SK-N-SH treated with all-trans-retinoic acid at 6 μM for 48 hours (cell line): Measurements from ENCODE around the gene NTN3.
"Not testable (repeated sequence)": the region's sequence is repeated elsewhere in the genome, so short reads cannot be mapped to it uniquely, and the experiment has no call there.

ENCODE experiments used
- ATAC-seq: fragments of 200-7000 bp; cut with Tn5 transposase; 3 replicates; pipeline ENCODE4 v1.9.1; 2020; ENCODE audit warnings: mild to moderate bottlenecking, moderate library complexity
- ARNTL ChIP-seq: fragments of 450-650 bp; formaldehyde crosslinking; IDR thresholded peaks from 2 replicates; pipeline ENCODE4 v1.5.0; 2020; ENCODE audit warnings: low read depth, mild to moderate bottlenecking, moderate library complexity, borderline replicate concordance
- BACH2 ChIP-seq: fragments of 250-450 bp; sonication (Bioruptor Pico); IDR thresholded peaks from 2 replicates; pipeline ENCODE4 v1.9.0; 2021; ENCODE audit warnings: mild to moderate bottlenecking, borderline replicate concordance
- CSDC2 ChIP-seq: fragments of 250-450 bp; sonication (Bioruptor Pico); IDR thresholded peaks from 2 replicates; pipeline ENCODE4 v1.5.0; 2020; ENCODE audit warnings: mild to moderate bottlenecking, moderate library complexity
- ESRRG ChIP-seq: fragments of 250-450 bp; sonication (Bioruptor Pico); IDR thresholded peaks from 2 replicates; pipeline ENCODE4 v1.6.1; 2021; ENCODE audit warnings: mild to moderate bottlenecking
- GLIS3 ChIP-seq: fragments of 250-450 bp; sonication (Bioruptor Pico); IDR thresholded peaks from 2 replicates; pipeline ENCODE4 v1.5.0; 2020; ENCODE audit warnings: mild to moderate bottlenecking, moderate library complexity
- ISL1 ChIP-seq: fragments of 250-450 bp; sonication (Bioruptor Pico); IDR thresholded peaks from 2 replicates; pipeline ENCODE4 v2.1.2; 2022; ENCODE audit warnings: mild to moderate bottlenecking, moderate library complexity
- OSR1 ChIP-seq: fragments of 250-450 bp; sonication (Bioruptor Pico); IDR thresholded peaks from 2 replicates; pipeline ENCODE4 v1.8.0; 2022; ENCODE audit warnings: moderate library complexity, mild to moderate bottlenecking, inconsistent platforms
- PPARA ChIP-seq: fragments of 250-450 bp; sonication (Bioruptor Pico); IDR thresholded peaks from 2 replicates; pipeline ENCODE4 v1.5.0; 2020; ENCODE audit warnings: mild to moderate bottlenecking, borderline replicate concordance
- RARB ChIP-seq: fragments of 250-450 bp; sonication (Bioruptor Pico); IDR thresholded peaks from 2 replicates; pipeline ENCODE4 v1.8.0; 2021; ENCODE audit warnings: mild to moderate bottlenecking, moderate library complexity
- SNAI2 ChIP-seq: fragments of 250-450 bp; sonication (Bioruptor Pico); IDR thresholded peaks from 2 replicates; pipeline ENCODE4 v1.5.0; 2020; ENCODE audit warnings: mild to moderate bottlenecking, moderate library complexity
- TCF4 ChIP-seq: fragments of 250-450 bp; sonication (Bioruptor Pico); IDR thresholded peaks from 2 replicates; pipeline ENCODE4 v1.8.0; 2021; ENCODE audit warnings: mild to moderate bottlenecking, moderate library complexity, borderline replicate concordance
- ZC3H10 ChIP-seq: fragments of 250-450 bp; sonication (Bioruptor Pico); IDR thresholded peaks from 2 replicates; pipeline ENCODE4 v1.5.1; 2021; ENCODE audit warnings: mild to moderate bottlenecking, moderate library complexity
- ZFP3 ChIP-seq: fragments of 250-450 bp; sonication (Bioruptor Pico); IDR thresholded peaks from 2 replicates; pipeline ENCODE4 v1.5.0; 2020; ENCODE audit warnings: mild to moderate bottlenecking, moderate library complexity
- ZFP30 ChIP-seq: fragments of 450-650 bp; formaldehyde crosslinking; IDR thresholded peaks from 2 replicates; pipeline ENCODE4 v1.5.0; 2022; ENCODE audit warnings: mild to moderate bottlenecking, moderate library complexity
- ZNF565 ChIP-seq: fragments of 450-650 bp; formaldehyde crosslinking; conservative IDR thresholded peaks from 2 replicates; pipeline ENCODE4 v1.5.0; 2020; ENCODE audit warnings: low read depth, mild to moderate bottlenecking, moderate library complexity
- ZNF70 ChIP-seq: fragments of 450-650 bp; formaldehyde crosslinking; IDR thresholded peaks from 2 replicates; pipeline ENCODE4 v1.5.0; 2020; ENCODE audit warnings: mild to moderate bottlenecking, moderate library complexity
- ZNF8 ChIP-seq: fragments of 450-650 bp; formaldehyde crosslinking; IDR thresholded peaks from 2 replicates; pipeline ENCODE4 v1.5.0; 2020; ENCODE audit warnings: mild to moderate bottlenecking, moderate library complexity
- TF ChIP-seq, protein P1 (sequence below): fragments of 250-450 bp; sonication (Bioruptor Pico); IDR thresholded peaks from 2 replicates; pipeline ENCODE4 v1.8.0; 2020; ENCODE audit warnings: mild to moderate bottlenecking, moderate library complexity, borderline replicate concordance
- TF ChIP-seq, protein P2 (sequence below): fragments of 250-450 bp; sonication (Bioruptor Pico); IDR thresholded peaks from 2 replicates; pipeline ENCODE4 v1.5.1; 2020; ENCODE audit warnings: low read depth, mild to moderate bottlenecking, moderate library complexity
- TF ChIP-seq, protein P3 (sequence below): fragments of 250-450 bp; sonication (Bioruptor Pico); IDR thresholded peaks from 2 replicates; pipeline ENCODE4 v1.5.0; 2020; ENCODE audit warnings: mild to moderate bottlenecking, moderate library complexity
- TF ChIP-seq, protein P4 (sequence below): fragments of 250-450 bp; sonication (Bioruptor Pico); IDR thresholded peaks from 2 replicates; pipeline ENCODE4 v1.8.0; 2021; ENCODE audit warnings: low read depth, mild to moderate bottlenecking, moderate library complexity, borderline replicate concordance

Gene NTN3

DNA sequence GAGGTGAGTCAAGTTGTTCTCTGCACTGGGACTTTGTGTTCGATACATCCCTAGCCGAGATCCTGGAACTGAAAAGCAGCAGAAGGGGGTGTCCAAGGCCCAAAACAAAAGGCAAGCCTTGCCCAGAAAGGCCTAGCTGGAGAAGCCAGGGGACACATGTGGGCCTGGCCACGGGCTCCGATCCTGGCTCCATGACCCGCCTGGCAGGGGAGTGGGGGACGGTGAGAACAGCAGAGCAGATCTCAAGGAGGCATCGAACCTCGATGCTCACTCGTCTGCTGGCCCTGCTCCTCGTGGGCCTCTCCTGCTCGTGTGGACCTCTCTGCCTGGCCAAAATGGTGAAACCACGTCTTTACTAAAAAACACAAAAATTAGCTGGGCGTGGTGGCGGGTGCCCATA is 33.0 kb upstream of the NTN3 start:
- TF ChIP-seq ZNF8 (CRISPR knock-in tag) (no peak), GLIS3 (CRISPR knock-in tag) (no peak), ZNF565 (CRISPR knock-in tag) (no peak), PPARA (CRISPR knock-in tag) (no peak), OSR1 (no peak), ZFP30 (CRISPR knock-in tag) (no peak), ZFP3 (CRISPR knock-in tag) (no peak), ZC3H10 (no peak)
- ATAC-seq: no peak

DNA sequence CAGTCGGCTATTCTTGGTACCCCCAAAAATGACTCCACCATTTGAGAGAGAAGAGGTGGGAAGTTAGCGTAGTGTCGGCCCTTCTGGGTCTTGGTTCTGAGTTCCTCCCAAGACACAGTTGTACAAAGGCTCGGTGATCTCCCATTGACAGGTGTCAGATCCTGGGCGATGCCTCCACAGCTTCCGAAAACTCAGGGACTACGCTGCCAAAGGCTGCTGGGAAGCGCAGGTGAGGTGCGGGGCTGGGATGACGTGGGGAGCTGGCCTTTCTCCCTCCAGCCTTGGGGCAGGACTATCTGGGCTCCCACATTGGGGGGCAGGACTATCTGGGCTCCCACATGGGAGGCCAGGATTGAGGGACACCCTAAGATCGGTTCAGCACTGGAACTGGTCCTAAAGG is 31.5 kb upstream of the NTN3 start:
- no peak for ATAC-seq
- TF ChIP-seq, protein P1, sequence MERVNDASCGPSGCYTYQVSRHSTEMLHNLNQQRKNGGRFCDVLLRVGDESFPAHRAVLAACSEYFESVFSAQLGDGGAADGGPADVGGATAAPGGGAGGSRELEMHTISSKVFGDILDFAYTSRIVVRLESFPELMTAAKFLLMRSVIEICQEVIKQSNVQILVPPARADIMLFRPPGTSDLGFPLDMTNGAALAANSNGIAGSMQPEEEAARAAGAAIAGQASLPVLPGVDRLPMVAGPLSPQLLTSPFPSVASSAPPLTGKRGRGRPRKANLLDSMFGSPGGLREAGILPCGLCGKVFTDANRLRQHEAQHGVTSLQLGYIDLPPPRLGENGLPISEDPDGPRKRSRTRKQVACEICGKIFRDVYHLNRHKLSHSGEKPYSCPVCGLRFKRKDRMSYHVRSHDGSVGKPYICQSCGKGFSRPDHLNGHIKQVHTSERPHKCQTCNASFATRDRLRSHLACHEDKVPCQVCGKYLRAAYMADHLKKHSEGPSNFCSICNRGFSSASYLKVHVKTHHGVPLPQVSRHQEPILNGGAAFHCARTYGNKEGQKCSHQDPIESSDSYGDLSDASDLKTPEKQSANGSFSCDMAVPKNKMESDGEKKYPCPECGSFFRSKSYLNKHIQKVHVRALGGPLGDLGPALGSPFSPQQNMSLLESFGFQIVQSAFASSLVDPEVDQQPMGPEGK (CRISPR knock-in tag): no peak
- TF ChIP-seq ZC3H10 (no peak), ZNF565 (CRISPR knock-in tag) (no peak), ZNF70 (CRISPR knock-in tag) (no peak), BACH2 (no peak), OSR1 (no peak), RARB (no peak), CSDC2 (CRISPR knock-in tag) (no peak), ZFP30 (CRISPR knock-in tag) (no peak), ESRRG (CRISPR knock-in tag) (no peak), ISL1 (CRISPR knock-in tag) (no peak), PPARA (CRISPR knock-in tag) (no peak), ARNTL (CRISPR knock-in tag) (no peak), ZNF8 (CRISPR knock-in tag) (no peak)
- TF ChIP-seq, protein P2, sequence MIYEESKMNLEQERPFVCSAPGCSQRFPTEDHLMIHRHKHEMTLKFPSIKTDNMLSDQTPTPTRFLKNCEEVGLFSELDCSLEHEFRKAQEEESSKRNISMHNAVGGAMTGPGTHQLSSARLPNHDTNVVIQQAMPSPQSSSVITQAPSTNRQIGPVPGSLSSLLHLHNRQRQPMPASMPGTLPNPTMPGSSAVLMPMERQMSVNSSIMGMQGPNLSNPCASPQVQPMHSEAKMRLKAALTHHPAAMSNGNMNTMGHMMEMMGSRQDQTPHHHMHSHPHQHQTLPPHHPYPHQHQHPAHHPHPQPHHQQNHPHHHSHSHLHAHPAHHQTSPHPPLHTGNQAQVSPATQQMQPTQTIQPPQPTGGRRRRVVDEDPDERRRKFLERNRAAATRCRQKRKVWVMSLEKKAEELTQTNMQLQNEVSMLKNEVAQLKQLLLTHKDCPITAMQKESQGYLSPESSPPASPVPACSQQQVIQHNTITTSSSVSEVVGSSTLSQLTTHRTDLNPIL: no peak
- TF ChIP-seq, protein P3, sequence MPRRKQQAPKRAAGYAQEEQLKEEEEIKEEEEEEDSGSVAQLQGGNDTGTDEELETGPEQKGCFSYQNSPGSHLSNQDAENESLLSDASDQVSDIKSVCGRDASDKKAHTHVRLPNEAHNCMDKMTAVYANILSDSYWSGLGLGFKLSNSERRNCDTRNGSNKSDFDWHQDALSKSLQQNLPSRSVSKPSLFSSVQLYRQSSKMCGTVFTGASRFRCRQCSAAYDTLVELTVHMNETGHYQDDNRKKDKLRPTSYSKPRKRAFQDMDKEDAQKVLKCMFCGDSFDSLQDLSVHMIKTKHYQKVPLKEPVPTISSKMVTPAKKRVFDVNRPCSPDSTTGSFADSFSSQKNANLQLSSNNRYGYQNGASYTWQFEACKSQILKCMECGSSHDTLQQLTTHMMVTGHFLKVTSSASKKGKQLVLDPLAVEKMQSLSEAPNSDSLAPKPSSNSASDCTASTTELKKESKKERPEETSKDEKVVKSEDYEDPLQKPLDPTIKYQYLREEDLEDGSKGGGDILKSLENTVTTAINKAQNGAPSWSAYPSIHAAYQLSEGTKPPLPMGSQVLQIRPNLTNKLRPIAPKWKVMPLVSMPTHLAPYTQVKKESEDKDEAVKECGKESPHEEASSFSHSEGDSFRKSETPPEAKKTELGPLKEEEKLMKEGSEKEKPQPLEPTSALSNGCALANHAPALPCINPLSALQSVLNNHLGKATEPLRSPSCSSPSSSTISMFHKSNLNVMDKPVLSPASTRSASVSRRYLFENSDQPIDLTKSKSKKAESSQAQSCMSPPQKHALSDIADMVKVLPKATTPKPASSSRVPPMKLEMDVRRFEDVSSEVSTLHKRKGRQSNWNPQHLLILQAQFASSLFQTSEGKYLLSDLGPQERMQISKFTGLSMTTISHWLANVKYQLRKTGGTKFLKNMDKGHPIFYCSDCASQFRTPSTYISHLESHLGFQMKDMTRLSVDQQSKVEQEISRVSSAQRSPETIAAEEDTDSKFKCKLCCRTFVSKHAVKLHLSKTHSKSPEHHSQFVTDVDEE (CRISPR knock-in tag): no peak
- TF ChIP-seq, protein P4, sequence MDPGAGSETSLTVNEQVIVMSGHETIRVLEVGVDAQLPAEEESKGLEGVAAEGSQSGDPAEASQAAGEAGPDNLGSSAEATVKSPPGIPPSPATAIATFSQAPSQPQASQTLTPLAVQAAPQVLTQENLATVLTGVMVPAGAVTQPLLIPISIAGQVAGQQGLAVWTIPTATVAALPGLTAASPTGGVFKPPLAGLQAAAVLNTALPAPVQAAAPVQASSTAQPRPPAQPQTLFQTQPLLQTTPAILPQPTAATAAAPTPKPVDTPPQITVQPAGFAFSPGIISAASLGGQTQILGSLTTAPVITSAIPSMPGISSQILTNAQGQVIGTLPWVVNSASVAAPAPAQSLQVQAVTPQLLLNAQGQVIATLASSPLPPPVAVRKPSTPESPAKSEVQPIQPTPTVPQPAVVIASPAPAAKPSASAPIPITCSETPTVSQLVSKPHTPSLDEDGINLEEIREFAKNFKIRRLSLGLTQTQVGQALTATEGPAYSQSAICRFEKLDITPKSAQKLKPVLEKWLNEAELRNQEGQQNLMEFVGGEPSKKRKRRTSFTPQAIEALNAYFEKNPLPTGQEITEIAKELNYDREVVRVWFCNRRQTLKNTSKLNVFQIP (CRISPR knock-in tag): no peak
- TF ChIP-seq, all 23 proteins: peak for 0

DNA sequence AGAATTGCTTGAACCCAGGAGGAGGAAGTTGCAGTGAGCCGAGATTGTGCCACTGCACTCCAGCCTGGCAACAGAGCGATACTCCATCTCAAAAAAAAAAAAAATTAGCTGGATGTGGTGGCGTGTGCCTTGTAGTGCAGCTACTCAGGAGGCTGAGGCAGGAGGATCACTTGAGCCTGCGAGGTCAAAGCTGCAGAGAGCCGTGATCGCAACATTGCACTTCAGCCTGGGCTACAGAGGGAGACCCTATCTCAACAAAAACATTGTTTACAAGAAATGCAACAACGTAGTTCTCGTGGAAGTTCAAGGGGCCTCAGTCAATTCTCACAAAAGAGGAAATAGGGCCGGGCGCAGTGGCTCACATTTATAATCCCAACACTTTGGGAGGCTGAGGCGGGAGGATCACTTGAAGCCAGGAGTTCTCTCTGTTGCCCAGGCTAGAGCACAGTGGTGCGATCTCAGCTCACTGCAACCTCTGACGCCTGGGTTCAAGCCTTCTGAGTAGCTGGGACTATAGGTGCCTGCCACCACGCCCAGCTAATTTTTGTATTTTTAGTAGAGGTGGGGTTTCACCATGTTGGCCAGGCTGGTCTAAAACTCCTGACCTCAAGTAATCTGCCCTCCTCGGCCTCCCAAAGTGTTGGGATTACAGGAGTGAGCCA is 29.8 kb upstream of the NTN3 start:
- not testable (repeated sequence) for ATAC-seq

DNA sequence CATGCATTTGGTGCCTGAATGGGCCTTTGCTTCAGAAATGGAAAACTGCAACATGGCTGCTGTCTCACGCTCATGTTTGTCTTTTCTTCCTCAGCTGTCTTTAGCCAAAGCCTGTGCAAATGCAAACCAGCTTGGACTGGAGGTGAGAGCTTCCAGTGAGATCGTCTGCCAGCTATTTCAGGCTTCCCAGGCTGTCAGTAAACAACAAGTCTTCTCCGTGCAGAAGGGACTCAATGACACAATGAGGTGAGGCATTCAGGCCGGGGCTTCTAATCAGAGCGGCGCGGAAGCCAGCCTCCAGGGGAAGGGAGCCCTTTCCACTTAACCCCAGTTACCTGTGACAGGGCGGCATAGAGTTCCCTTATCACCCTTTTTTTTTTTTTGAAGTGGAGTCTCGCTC is 27.5 kb upstream of the NTN3 start:
- no peak for ATAC-seq
- TF ChIP-seq ZNF70 (CRISPR knock-in tag): no peak
- TF ChIP-seq RARB: no peak
- TF ChIP-seq, protein P3 (CRISPR knock-in tag): no peak
- TF ChIP-seq ISL1 (CRISPR knock-in tag): no peak
- no peak for TF ChIP-seq ZNF8 (CRISPR knock-in tag)
- TF ChIP-seq OSR1: no peak
- TF ChIP-seq BACH2: no peak
- no peak for TF ChIP-seq ESRRG (CRISPR knock-in tag)
- no peak for TF ChIP-seq GLIS3 (CRISPR knock-in tag)
- TF ChIP-seq SNAI2 (CRISPR knock-in tag): no peak
- TF ChIP-seq ZFP30 (CRISPR knock-in tag): no peak
- no peak for TF ChIP-seq TCF4 (CRISPR knock-in tag)
- TF ChIP-seq, protein P4 (CRISPR knock-in tag): no peak
- TF ChIP-seq, protein P1 (CRISPR knock-in tag): no peak
